ENCODE measurements around the gene C1QTNF6.

- TF ChIP-seq, protein P1, sequence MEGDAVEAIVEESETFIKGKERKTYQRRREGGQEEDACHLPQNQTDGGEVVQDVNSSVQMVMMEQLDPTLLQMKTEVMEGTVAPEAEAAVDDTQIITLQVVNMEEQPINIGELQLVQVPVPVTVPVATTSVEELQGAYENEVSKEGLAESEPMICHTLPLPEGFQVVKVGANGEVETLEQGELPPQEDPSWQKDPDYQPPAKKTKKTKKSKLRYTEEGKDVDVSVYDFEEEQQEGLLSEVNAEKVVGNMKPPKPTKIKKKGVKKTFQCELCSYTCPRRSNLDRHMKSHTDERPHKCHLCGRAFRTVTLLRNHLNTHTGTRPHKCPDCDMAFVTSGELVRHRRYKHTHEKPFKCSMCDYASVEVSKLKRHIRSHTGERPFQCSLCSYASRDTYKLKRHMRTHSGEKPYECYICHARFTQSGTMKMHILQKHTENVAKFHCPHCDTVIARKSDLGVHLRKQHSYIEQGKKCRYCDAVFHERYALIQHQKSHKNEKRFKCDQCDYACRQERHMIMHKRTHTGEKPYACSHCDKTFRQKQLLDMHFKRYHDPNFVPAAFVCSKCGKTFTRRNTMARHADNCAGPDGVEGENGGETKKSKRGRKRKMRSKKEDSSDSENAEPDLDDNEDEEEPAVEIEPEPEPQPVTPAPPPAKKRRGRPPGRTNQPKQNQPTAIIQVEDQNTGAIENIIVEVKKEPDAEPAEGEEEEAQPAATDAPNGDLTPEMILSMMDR (IDR thresholded peaks at IDR 0.05; ENCODE audit: insufficient read depth, low read length), result no peak
- TF ChIP-seq SPI1 (IDR thresholded peaks at IDR 0.05; ENCODE audit: borderline replicate concordance, low read depth) (no peak), POLR2AphosphoS5 (IDR thresholded peaks at IDR 0.05; ENCODE audit: low read depth) (no peak), REST (IDR thresholded peaks at IDR 0.05; ENCODE audit: insufficient replicate concordance, low read depth) (no peak), GABPA (IDR thresholded peaks at IDR 0.05; ENCODE audit: low read depth) (no peak)
Measured at GRCh38 chr22:37199760-37200108, 11.7 kb upstream of the C1QTNF6 start.
